Progenitor cell of endocrine pancreas (in vitro differentiated cells): ENCODE data around the gene MTHFSD. TPM values are rescaled to one million over a fixed set of nuclear protein-coding genes. Genes with fewer than 3 reads are reported as not detected.

Experiments
- DNase-seq: peaks from one replicate; pipeline ENCODE4 v3.0.0; 2021; ENCODE audit warnings: low spot score; ENCODE audit not compliant: unreplicated experiment
- H3K27ac Mint-ChIP-seq: 2 replicates; pipeline ENCODE4 v1.8.0; 2021; ENCODE audit warnings: mild to moderate bottlenecking, moderate library complexity, mixed read lengths
- H3K27me3 Mint-ChIP-seq: 2 replicates; pipeline ENCODE4 v1.8.0; 2021; ENCODE audit warnings: mixed read lengths
- H3K36me3 Mint-ChIP-seq: 2 replicates; pipeline ENCODE4 v1.8.0; 2022; ENCODE audit warnings: mixed read lengths; ENCODE audit not compliant: insufficient read depth
- H3K4me1 Mint-ChIP-seq: 2 replicates; pipeline ENCODE4 v1.8.0; 2021; ENCODE audit warnings: low read depth, mixed read lengths
- H3K4me3 Mint-ChIP-seq: 2 replicates; pipeline ENCODE4 v1.8.0; 2021; ENCODE audit warnings: low read depth, mild to moderate bottlenecking, moderate library complexity, mixed read lengths
- H3K9me3 Mint-ChIP-seq: 2 replicates; pipeline ENCODE4 v1.8.0; 2021; ENCODE audit warnings: low read depth, mixed read lengths
- total RNA-seq: library from RNA; stranded (reverse); gene quantifications from 2 replicates; pipeline ENCODE4 v1.2.1, GENCODE V29; 2021
- TF ChIP-seq, protein P1 (sequence below): fragments of 200-600 bp; sonication (generic); IDR thresholded peaks from one replicate; pipeline ENCODE4 v1.5.0; 2021; ENCODE audit warnings: antibody characterized with exemption, mild to moderate bottlenecking; ENCODE audit not compliant: unreplicated experiment

The MTHFSD gene
- total RNA-seq, 1 donor from 2014 or later = 21.8 TPM

DNA sequence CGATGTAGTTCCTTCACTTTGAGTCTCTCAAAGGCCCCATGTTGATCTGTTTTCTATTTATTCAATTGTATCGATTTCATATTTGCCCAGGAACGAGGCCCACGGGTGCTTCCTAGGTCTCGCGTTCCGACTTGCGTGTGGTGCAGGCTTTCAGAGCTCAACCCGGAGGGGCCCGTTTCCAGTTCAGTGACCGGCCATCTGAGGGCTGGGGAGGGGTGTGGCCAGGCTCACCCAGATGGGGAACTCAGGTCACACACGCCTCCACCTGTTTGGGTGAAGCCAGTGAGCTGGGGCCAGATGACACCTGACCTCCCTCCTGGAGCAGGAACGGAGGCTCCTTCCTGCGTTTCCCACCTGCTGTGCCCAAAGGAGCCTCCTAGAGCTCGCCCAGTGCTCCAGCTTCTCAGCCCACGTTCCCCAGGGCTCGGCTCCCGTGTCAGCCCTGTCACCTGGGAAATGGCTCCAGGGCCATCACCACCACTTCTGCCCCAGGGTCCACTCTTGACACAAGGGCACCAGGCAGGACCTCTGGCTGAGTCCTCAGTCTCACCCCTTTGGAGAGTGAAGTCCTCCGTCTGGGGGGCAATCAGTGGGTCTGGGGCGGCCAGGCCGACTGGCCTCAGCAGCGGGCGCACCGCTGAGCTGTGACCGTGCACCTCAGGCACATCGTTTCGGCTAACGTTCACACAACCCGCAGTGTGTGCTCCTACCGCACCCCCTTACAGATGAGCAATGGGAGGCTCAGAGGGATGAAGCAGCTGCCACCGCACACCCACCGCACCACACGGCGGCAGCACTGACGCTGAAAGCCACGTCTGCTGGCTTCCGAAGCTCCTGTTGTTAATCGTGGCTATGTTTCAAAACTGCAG lies 26.7 kb downstream of the MTHFSD start:
- Mint-ChIP-seq H3K4me1 (peaks cover 2% of the 10 kb centered on the region), H3K36me3 (no peaks in the 10 kb centered on the region), H3K27me3 (peaks cover 27% of the 10 kb centered on the region), H3K27ac (no peak overlapping the region), H3K9me3 (no peaks in the 10 kb centered on the region), H3K4me3 (no peak overlapping the region)
- DNase-seq = no peak
- TF ChIP-seq, protein P1, sequence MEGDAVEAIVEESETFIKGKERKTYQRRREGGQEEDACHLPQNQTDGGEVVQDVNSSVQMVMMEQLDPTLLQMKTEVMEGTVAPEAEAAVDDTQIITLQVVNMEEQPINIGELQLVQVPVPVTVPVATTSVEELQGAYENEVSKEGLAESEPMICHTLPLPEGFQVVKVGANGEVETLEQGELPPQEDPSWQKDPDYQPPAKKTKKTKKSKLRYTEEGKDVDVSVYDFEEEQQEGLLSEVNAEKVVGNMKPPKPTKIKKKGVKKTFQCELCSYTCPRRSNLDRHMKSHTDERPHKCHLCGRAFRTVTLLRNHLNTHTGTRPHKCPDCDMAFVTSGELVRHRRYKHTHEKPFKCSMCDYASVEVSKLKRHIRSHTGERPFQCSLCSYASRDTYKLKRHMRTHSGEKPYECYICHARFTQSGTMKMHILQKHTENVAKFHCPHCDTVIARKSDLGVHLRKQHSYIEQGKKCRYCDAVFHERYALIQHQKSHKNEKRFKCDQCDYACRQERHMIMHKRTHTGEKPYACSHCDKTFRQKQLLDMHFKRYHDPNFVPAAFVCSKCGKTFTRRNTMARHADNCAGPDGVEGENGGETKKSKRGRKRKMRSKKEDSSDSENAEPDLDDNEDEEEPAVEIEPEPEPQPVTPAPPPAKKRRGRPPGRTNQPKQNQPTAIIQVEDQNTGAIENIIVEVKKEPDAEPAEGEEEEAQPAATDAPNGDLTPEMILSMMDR = no peak

DNA sequence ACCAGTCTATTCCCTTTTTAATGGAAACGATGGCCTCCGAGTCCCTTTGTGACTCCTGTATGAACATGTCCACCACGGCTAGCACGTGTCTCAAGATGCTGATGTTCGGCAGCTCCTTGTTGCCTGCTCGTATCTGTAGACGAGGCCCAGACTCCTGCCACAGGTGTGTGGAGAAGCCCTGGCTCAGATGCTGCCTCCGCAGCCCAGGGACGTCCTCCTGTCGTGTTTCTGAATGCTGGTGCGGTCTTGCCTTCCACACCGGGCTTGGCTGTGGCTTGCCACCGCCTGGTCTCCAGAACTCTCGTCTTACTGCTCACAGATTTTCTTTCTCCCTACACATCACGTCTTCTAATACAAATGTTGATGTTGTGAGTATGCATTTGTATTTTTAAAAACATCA lies 27.7 kb downstream of the MTHFSD start:
- no peaks in the 10 kb centered on the region for H3K9me3 Mint-ChIP-seq
- no peak overlapping the region for H3K4me3 Mint-ChIP-seq
- no peak overlapping the region for H3K27ac Mint-ChIP-seq
- H3K4me1 Mint-ChIP-seq = peaks cover 2% of the 10 kb centered on the region
- no peaks in the 10 kb centered on the region for H3K36me3 Mint-ChIP-seq
- TF ChIP-seq, protein P1 = no peak
- H3K27me3 Mint-ChIP-seq = peaks cover 34% of the 10 kb centered on the region
- DNase-seq = no peak

DNA sequence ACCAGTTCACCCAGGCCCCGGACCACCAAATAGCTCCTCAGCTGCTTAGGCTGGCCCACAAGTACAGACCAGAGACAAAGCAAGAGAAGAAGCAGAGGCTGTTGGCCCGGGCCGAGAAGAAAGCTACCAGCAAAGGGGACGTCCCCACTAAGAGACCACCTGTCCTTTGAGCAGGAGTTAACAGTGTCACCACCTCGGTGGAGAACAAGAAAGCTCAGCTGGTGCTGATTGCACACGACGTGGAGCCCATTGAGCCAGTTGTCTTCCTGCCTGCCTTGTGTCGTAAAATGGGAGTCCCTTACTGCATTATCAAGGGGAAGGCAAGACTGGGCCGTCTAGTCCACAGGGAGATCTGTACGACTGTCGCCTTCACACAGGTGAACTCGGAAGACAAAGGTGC lies 29.3 kb downstream of the MTHFSD start:
- no peak overlapping the region for H3K27ac Mint-ChIP-seq
- H3K36me3 Mint-ChIP-seq = no peaks in the 10 kb centered on the region
- H3K27me3 Mint-ChIP-seq = peaks cover 49% of the 10 kb centered on the region
- H3K9me3 Mint-ChIP-seq = no peaks in the 10 kb centered on the region
- TF ChIP-seq, protein P1 = no peak
- DNase-seq = no peak
- no peak overlapping the region for H3K4me3 Mint-ChIP-seq
- peaks cover 2% of the 10 kb centered on the region for H3K4me1 Mint-ChIP-seq

DNA sequence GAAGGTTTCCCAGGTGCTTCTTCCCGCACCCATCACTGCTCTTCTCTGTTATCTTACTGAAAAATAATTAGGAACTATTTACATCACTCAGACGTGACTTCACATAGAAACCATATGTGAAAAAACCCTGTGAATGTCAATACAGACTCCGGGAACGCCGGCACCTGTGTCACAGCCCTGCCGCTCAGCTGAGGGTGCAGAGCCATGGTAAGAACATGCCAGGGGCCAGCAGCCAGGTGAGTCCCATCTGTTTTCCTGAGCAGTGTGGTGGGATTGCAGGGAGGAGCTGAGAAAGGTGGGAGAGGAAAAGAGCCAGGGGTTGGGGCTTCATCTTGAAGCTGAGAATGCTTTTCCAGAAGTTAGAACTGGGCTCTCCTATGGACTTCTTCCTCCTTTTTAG lies 31.0 kb downstream of the MTHFSD start:
- H3K27me3 Mint-ChIP-seq = peaks cover 62% of the 10 kb centered on the region
- no peaks in the 10 kb centered on the region for H3K9me3 Mint-ChIP-seq
- no peak overlapping the region for H3K4me3 Mint-ChIP-seq
- H3K36me3 Mint-ChIP-seq = no peaks in the 10 kb centered on the region
- H3K27ac Mint-ChIP-seq = no peak overlapping the region
- H3K4me1 Mint-ChIP-seq = peaks cover 2% of the 10 kb centered on the region
- no peak for DNase-seq
- TF ChIP-seq, protein P1 = no peak

DNA sequence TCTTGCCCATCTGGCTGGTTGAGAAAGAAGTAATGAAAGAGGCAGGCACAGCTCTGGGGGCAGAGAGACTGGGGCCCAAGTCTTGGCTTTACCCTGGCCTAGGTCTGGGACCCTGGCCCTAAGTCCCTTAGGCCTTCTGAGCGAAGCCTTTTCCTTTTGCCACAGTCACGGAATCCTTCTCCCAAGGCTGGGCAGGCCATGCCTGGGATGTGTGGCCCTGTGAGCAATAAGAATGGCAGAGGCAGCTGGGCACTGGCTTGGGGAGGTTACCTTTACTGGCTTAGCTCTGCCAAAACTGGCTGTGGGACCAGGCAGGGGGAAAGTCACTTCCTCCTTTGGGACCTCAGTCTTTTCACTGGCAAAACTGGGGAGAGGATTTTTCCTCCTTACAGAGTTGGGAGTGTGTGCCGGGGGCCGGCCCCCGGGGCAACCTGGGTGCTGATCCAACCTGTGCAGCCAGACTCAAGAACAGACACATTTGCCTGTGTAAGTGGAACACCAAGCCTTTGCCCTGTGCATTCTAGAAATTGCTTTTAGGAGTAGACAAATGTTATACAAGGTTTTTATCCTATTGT lies 31.8 kb downstream of the MTHFSD start:
- H3K9me3 Mint-ChIP-seq = no peaks in the 10 kb centered on the region
- TF ChIP-seq, protein P1 = no peak
- H3K4me3 Mint-ChIP-seq = no peak overlapping the region
- DNase-seq = no peak
- H3K4me1 Mint-ChIP-seq = peaks cover 2% of the 10 kb centered on the region
- no peak overlapping the region for H3K27ac Mint-ChIP-seq
- H3K27me3 Mint-ChIP-seq = peaks cover 66% of the 10 kb centered on the region
- H3K36me3 Mint-ChIP-seq = no peaks in the 10 kb centered on the region
